Measurements from ENCODE around the gene FBXW2. TPM values are rescaled to one million over a fixed set of nuclear protein-coding genes. Genes with fewer than 3 reads are reported as not detected.

The FBXW2 gene
- total and polyA plus RNA-seq, 2 donors (not counting 1 experiment from before 2014, with no cell fraction given): 33.5 to 77.5 TPM

GRCh38 chr9:120758544-120758943 lies 34.7 kb downstream of the FBXW2 start:
- H3K27me3 ChIP-seq (ENCODE audit: control insufficient read depth, insufficient read depth, low read length): no peaks in the 10 kb centered on the region
- H3K27ac ChIP-seq (ENCODE audit: insufficient read depth, low read length): no peak overlapping the region
- no peak for TF ChIP-seq EZH2 (IDR thresholded peaks at IDR 0.05; ENCODE audit: low read length, missing control alignments)
- no peaks in the 10 kb centered on the region for H4K20me1 ChIP-seq (ENCODE audit: control insufficient read depth, extremely low read depth, insufficient read depth, low read length)
- peaks cover 3% of the 10 kb centered on the region for H3K36me3 ChIP-seq (ENCODE audit: control insufficient read depth, insufficient read depth, low read length)
- no peak overlapping the region for H3K4me3 ChIP-seq (replicated peaks in 1 of 4; ENCODE audit: control extremely low read depth in 1 of 4, insufficient read depth in 1 of 4, low read depth in 3 of 4, low read length in 4 of 4)
- H2AFZ ChIP-seq (ENCODE audit: low read length): no peak overlapping the region
- no peak overlapping the region for H3K9ac ChIP-seq (ENCODE audit: insufficient read depth, low read length)
- no peaks in the 10 kb centered on the region for H3K4me1 ChIP-seq (ENCODE audit: control insufficient read depth, extremely low read depth, insufficient read depth, low read length)
- H3K9me3 ChIP-seq (ENCODE audit: control insufficient read depth, insufficient read depth, low read depth, low read length): no peaks in the 10 kb centered on the region
- no peak overlapping the region for H3K4me2 ChIP-seq (ENCODE audit: extremely low read depth, insufficient read depth, low read length)
- no peaks in the 10 kb centered on the region for H3K79me2 ChIP-seq (ENCODE audit: control insufficient read depth, insufficient read depth, low read length)
- no peak for DNase-seq (ENCODE audit: low read depth in 2 of 2)

GRCh38 chr9:120757026-120757913 lies 35.9 kb downstream of the FBXW2 start:
- no peak overlapping the region for H2AFZ ChIP-seq (ENCODE audit: low read length)
- DNase-seq (ENCODE audit: low read depth in 2 of 2): no peak
- H3K9me3 ChIP-seq (ENCODE audit: control insufficient read depth, insufficient read depth, low read depth, low read length): no peaks in the 10 kb centered on the region
- H3K27ac ChIP-seq (ENCODE audit: insufficient read depth, low read length): no peak overlapping the region
- no peaks in the 10 kb centered on the region for H3K79me2 ChIP-seq (ENCODE audit: control insufficient read depth, insufficient read depth, low read length)
- H3K4me3 ChIP-seq (replicated peaks in 1 of 4; ENCODE audit: control extremely low read depth in 1 of 4, insufficient read depth in 1 of 4, low read depth in 3 of 4, low read length in 4 of 4): no peak overlapping the region
- H3K9ac ChIP-seq (ENCODE audit: insufficient read depth, low read length): no peak overlapping the region
- H3K36me3 ChIP-seq (ENCODE audit: control insufficient read depth, insufficient read depth, low read length): no peaks in the 10 kb centered on the region
- H3K4me2 ChIP-seq (ENCODE audit: extremely low read depth, insufficient read depth, low read length): no peak overlapping the region
- H4K20me1 ChIP-seq (ENCODE audit: control insufficient read depth, extremely low read depth, insufficient read depth, low read length): no peaks in the 10 kb centered on the region
- H3K27me3 ChIP-seq (ENCODE audit: control insufficient read depth, insufficient read depth, low read length): no peaks in the 10 kb centered on the region
- H3K4me1 ChIP-seq (ENCODE audit: control insufficient read depth, extremely low read depth, insufficient read depth, low read length): no peaks in the 10 kb centered on the region
- TF ChIP-seq EZH2 (IDR thresholded peaks at IDR 0.05; ENCODE audit: low read length, missing control alignments) (no peak), CTCF (conservative IDR thresholded peaks at IDR 0.05 in 1 of 2, IDR thresholded peaks at IDR 0.05 in 1 of 2; ENCODE audit: low read depth in 1 of 2, low read length in 2 of 2) (no peak)

- no peaks in the 10 kb centered on the region for H3K9me3 ChIP-seq (ENCODE audit: control insufficient read depth, insufficient read depth, low read depth, low read length)
- H3K4me1 ChIP-seq (ENCODE audit: control insufficient read depth, extremely low read depth, insufficient read depth, low read length): no peaks in the 10 kb centered on the region
- DNase-seq (ENCODE audit: low read depth in 2 of 2): no peak
- H4K20me1 ChIP-seq (ENCODE audit: control insufficient read depth, extremely low read depth, insufficient read depth, low read length): no peaks in the 10 kb centered on the region
- H3K27ac ChIP-seq (ENCODE audit: insufficient read depth, low read length): no peak overlapping the region
- no peak overlapping the region for H2AFZ ChIP-seq (ENCODE audit: low read length)
- no peak overlapping the region for H3K4me3 ChIP-seq (replicated peaks in 1 of 4; ENCODE audit: control extremely low read depth in 1 of 4, insufficient read depth in 1 of 4, low read depth in 3 of 4, low read length in 4 of 4)
- no peak for TF ChIP-seq CTCF (conservative IDR thresholded peaks at IDR 0.05 in 1 of 2, IDR thresholded peaks at IDR 0.05 in 1 of 2; ENCODE audit: low read depth in 1 of 2, low read length in 2 of 2)
- no peak for TF ChIP-seq EZH2 (IDR thresholded peaks at IDR 0.05; ENCODE audit: low read length, missing control alignments)
- H3K4me2 ChIP-seq (ENCODE audit: extremely low read depth, insufficient read depth, low read length): no peak overlapping the region
- no peaks in the 10 kb centered on the region for H3K27me3 ChIP-seq (ENCODE audit: control insufficient read depth, insufficient read depth, low read length)
- H3K9ac ChIP-seq (ENCODE audit: insufficient read depth, low read length): no peak overlapping the region
- no peaks in the 10 kb centered on the region for H3K36me3 ChIP-seq (ENCODE audit: control insufficient read depth, insufficient read depth, low read length)
- no peaks in the 10 kb centered on the region for H3K79me2 ChIP-seq (ENCODE audit: control insufficient read depth, insufficient read depth, low read length)
Measured at GRCh38 chr9:120756531-120756930, 36.7 kb downstream of the FBXW2 start.
